Peyer's patch (tissue), 4 donors: ENCODE data around the gene IQSEC3.

Source experiments
- POLR2A ChIP-seq, 2 donors: fragments of 450-650 bp; IDR thresholded peaks; one replicate each; pipeline ENCODE4 v1.5.1; 2017; ENCODE audit warnings: antibody characterized with exemption in 2 of 2, mild to moderate bottlenecking in 2 of 2, moderate library complexity in 2 of 2
- TF ChIP-seq, protein P1 (sequence below), 6 experiments: fragments of 450-650 bp in 4 of 6; fragments of 200-600 bp in 2 of 6; sonication (generic) in 1 of 6; IDR thresholded peaks; one replicate each; pipeline ENCODE4 v1.5.1; 2017 to 2019; ENCODE audit warnings: antibody characterized with exemption in 6 of 6, mild to moderate bottlenecking in 3 of 6, moderate library complexity in 1 of 6

DNA sequence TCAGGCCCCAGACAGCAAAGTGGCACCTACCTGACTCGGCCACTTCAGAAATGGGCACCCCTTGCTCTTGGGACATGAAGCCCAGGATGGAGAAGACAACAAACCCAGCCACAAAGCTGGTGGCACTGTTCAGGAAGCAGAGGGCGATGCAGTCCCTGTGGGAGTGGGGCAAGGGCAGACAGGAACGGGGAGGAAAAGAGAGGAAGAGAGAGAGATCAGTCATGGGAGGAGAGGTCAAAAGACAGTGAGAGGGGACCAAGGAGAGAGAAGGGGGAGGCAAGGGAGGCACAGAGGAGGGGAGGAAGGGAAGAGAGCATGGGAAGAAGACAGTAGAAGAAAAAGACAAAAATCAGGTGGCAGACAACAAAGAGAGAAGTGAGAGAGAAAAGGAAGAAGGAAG lies 130.8 kb downstream of the IQSEC3 start:
- TF ChIP-seq, protein P1, sequence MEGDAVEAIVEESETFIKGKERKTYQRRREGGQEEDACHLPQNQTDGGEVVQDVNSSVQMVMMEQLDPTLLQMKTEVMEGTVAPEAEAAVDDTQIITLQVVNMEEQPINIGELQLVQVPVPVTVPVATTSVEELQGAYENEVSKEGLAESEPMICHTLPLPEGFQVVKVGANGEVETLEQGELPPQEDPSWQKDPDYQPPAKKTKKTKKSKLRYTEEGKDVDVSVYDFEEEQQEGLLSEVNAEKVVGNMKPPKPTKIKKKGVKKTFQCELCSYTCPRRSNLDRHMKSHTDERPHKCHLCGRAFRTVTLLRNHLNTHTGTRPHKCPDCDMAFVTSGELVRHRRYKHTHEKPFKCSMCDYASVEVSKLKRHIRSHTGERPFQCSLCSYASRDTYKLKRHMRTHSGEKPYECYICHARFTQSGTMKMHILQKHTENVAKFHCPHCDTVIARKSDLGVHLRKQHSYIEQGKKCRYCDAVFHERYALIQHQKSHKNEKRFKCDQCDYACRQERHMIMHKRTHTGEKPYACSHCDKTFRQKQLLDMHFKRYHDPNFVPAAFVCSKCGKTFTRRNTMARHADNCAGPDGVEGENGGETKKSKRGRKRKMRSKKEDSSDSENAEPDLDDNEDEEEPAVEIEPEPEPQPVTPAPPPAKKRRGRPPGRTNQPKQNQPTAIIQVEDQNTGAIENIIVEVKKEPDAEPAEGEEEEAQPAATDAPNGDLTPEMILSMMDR (IDR thresholded peaks at IDR 0.05) = no peak
- no peak for TF ChIP-seq POLR2A (IDR thresholded peaks at IDR 0.05)
